SK-N-MC (cell line): ENCODE results near the gene ACOXL.

ENCODE experiments used
- EZH2 ChIP-seq: fragments of 200-600 bp; sonication (generic); IDR thresholded peaks from one replicate; pipeline ENCODE4 v1.6.1; 2017; ENCODE audit warnings: antibody characterized with exemption
- POLR2AphosphoS5 ChIP-seq: IDR thresholded peaks from 2 replicates; pipeline ENCODE4 v1.6.1; 2012; ENCODE audit warnings: mild to moderate bottlenecking, low read depth, low read length, borderline replicate concordance

DNA sequence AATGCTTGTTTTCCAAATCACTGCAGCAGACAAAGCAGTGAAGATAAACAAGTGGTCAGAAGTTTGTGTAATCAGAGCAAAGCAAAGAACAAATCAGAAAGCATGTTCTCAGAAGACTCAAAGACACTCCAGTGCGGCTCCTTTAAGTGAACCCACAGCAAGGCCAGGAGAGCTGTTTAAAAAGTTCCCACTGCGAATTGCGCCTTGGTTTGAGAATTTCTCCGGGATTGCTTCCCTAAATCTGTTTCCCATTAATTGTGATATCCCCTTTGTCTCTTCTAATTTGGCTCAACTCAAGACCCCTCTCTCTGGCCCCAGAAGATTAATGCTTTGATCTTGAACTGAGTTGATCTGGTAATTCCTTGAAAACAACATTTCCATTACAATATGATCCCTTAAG lies 265.9 kb downstream of the ACOXL start:
- TF ChIP-seq EZH2 (no peak), POLR2AphosphoS5 (no peak)
